Fibroblast of lung (primary cell): ENCODE results near the gene SRP19. TPM values are rescaled to one million over a fixed set of nuclear protein-coding genes. Genes with fewer than 3 reads are reported as not detected.

ENCODE experiments used
- DNase-seq, 2 donors: peaks; one replicate each; pipeline versions ENCODE4 v3.0.0 to v3.0.0-alpha.2; 2010; ENCODE audit warnings: low read depth in 2 of 2
- H2AFZ ChIP-seq: 2 replicates; pipeline ENCODE4 v1.5.1; 2012; ENCODE audit warnings: low read length, control low read depth, inconsistent platforms
- H3K27ac ChIP-seq: 2 replicates; pipeline ENCODE4 v1.5.1; 2011; ENCODE audit warnings: low read length, control low read depth; ENCODE audit not compliant: insufficient read depth
- H3K27me3 ChIP-seq: 2 replicates; pipeline ENCODE4 v1.5.1; 2011; ENCODE audit warnings: mild to moderate bottlenecking, low read length; ENCODE audit not compliant: control insufficient read depth, insufficient read depth
- H3K36me3 ChIP-seq: 2 replicates; pipeline ENCODE4 v1.5.1; 2011; ENCODE audit warnings: low read length; ENCODE audit not compliant: control insufficient read depth, insufficient read depth
- H3K4me1 ChIP-seq: 2 replicates; pipeline ENCODE4 v1.5.1; 2011; ENCODE audit warnings: low read length; ENCODE audit not compliant: control insufficient read depth, insufficient read depth; ENCODE audit errors: extremely low read depth
- H3K4me2 ChIP-seq: 2 replicates; pipeline ENCODE4 v1.5.1; 2011; ENCODE audit warnings: low read length, control low read depth; ENCODE audit not compliant: insufficient read depth; ENCODE audit errors: extremely low read depth
- H3K4me3 ChIP-seq, 4 experiments: fragments of 200-600 bp in 1 of 4; sonication (generic) in 1 of 4; replicated peaks in 1 of 4; 2 replicates each; pipeline ENCODE4 v1.5.1; 2011 to 2016; ENCODE audit warnings: low read length in 4 of 4, low read depth in 3 of 4, mild to moderate bottlenecking in 3 of 4, control low read depth in 2 of 4, inconsistent platforms in 1 of 4, mixed read lengths in 1 of 4; ENCODE audit not compliant: insufficient read depth in 1 of 4; ENCODE audit errors: control extremely low read depth in 1 of 4
- H3K79me2 ChIP-seq: 2 replicates; pipeline ENCODE4 v1.5.1; 2012; ENCODE audit warnings: mild to moderate bottlenecking, low read length, inconsistent platforms; ENCODE audit not compliant: control insufficient read depth, insufficient read depth
- H3K9ac ChIP-seq: 2 replicates; pipeline ENCODE4 v1.5.1; 2011; ENCODE audit warnings: mild to moderate bottlenecking, low read length, control low read depth; ENCODE audit not compliant: insufficient read depth
- H3K9me3 ChIP-seq: 2 replicates; pipeline ENCODE4 v1.5.1; 2012; ENCODE audit warnings: low read depth, low read length; ENCODE audit not compliant: control insufficient read depth, insufficient read depth
- H4K20me1 ChIP-seq: 2 replicates; pipeline ENCODE4 v1.5.1; 2011; ENCODE audit warnings: low read length; ENCODE audit not compliant: control insufficient read depth, insufficient read depth; ENCODE audit errors: extremely low read depth
- EZH2 ChIP-seq: IDR thresholded peaks from 2 replicates; pipeline ENCODE4 v1.5.1; 2012; ENCODE audit warnings: low read length, control low read depth, mild to moderate bottlenecking; ENCODE audit errors: missing control alignments
- polyA plus RNA-seq, 2 donors: library from polyadenylated mRNA; depleted of rRNA in 1 of 2; stranded (reverse) in 1 of 2; unstranded in 1 of 2; fragments of >200 nt; gene quantifications; 2 replicates each; pipeline ENCODE4 v1.2.1, GENCODE V29; 2011 to 2012; ENCODE audit warnings: missing spikeins in 1 of 2
- total RNA-seq: library from RNA; depleted of rRNA; stranded (reverse); fragments of >200 nt; gene quantifications from 2 replicates; pipeline ENCODE4 v1.2.1, GENCODE V29; 2014
- TF ChIP-seq, protein P1 (sequence below), 2 donors: IDR thresholded peaks in 1 of 2; conservative IDR thresholded peaks in 1 of 2; 1 replicate in 1 of 2; 2 replicates in 1 of 2; pipeline ENCODE4 v1.5.1; 2011 to 2012; ENCODE audit warnings: low read length in 2 of 2, control low read depth in 1 of 2, inconsistent platforms in 1 of 2, low read depth in 1 of 2, mild to moderate bottlenecking in 1 of 2

SRP19 gene
- total and polyA plus RNA-seq, 2 donors (not counting 1 experiment from before 2014, with no cell fraction given): 58.5 to 118 TPM

DNA sequence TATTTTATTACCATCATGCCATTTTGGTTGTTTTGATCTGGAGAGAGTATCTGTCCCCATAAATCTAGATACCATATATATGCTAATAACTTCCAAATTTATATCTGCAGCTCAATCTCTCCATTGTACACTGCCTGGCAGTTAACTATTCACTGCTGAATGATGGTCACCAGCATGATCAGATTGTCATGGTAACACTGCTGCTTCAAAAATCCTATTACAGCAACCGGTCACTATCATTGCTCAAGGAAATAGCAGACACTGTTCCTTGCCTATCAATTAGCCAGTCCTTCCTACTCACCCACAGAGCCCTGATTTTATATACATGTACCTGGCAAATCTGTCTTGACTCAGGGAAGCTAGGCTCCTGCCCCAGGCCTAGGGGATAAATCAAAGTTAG, 49.4 kb downstream of the SRP19 start:
- Histone ChIP-seq H3K27me3 (no peaks in the 10 kb centered on the region), H3K36me3 (no peaks in the 10 kb centered on the region), H2AFZ (no peak overlapping the region), H3K4me1 (peaks cover 8% of the 10 kb centered on the region), H3K9me3 (no peaks in the 10 kb centered on the region), H3K4me2 (no peak overlapping the region), H3K9ac (no peak overlapping the region), H3K27ac (no peak overlapping the region), H3K79me2 (peaks cover 23% of the 10 kb centered on the region), H3K4me3 (no peak overlapping the region), H4K20me1 (no peaks in the 10 kb centered on the region)
- TF ChIP-seq EZH2: no peak
- TF ChIP-seq, protein P1, sequence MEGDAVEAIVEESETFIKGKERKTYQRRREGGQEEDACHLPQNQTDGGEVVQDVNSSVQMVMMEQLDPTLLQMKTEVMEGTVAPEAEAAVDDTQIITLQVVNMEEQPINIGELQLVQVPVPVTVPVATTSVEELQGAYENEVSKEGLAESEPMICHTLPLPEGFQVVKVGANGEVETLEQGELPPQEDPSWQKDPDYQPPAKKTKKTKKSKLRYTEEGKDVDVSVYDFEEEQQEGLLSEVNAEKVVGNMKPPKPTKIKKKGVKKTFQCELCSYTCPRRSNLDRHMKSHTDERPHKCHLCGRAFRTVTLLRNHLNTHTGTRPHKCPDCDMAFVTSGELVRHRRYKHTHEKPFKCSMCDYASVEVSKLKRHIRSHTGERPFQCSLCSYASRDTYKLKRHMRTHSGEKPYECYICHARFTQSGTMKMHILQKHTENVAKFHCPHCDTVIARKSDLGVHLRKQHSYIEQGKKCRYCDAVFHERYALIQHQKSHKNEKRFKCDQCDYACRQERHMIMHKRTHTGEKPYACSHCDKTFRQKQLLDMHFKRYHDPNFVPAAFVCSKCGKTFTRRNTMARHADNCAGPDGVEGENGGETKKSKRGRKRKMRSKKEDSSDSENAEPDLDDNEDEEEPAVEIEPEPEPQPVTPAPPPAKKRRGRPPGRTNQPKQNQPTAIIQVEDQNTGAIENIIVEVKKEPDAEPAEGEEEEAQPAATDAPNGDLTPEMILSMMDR (conservative IDR thresholded peaks at IDR 0.05 in 1 of 2, IDR thresholded peaks at IDR 0.05 in 1 of 2; ENCODE audit: low read depth in 1 of 2, low read length in 2 of 2): no peak
- DNase-seq: no peak

DNA sequence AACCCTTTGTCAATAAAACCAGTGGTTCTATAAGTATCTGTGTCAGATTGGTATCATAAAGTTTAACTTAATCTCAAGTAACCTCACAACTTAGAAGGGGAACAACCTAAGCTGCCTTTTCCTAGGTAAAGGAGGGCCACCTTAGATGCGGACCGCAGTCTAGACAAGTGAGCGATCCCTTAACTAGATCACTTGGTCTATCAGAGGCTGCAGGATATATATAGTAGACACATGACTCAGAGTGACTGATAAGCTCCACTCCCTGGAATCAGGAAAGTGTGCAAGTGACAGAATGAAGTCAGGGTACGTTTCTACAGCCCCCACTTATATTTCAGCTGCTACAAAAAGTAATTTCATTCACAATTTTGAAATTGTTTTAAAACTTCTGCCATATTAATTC, 53.5 kb downstream of the SRP19 start:
- no peak overlapping the region for H3K9ac ChIP-seq
- no peak for TF ChIP-seq EZH2
- peaks cover 6% of the 10 kb centered on the region for H3K36me3 ChIP-seq
- H3K9me3 ChIP-seq: no peaks in the 10 kb centered on the region
- H3K27ac ChIP-seq: no peak overlapping the region
- H3K27me3 ChIP-seq: no peaks in the 10 kb centered on the region
- peaks cover 15% of the 10 kb centered on the region for H3K4me1 ChIP-seq
- peak in 1 of 2 donors; percentile 59 for DNase-seq
- H3K79me2 ChIP-seq: peaks cover 38% of the 10 kb centered on the region
- no peaks in the 10 kb centered on the region for H4K20me1 ChIP-seq
- no peak overlapping the region for H3K4me3 ChIP-seq
- no peak overlapping the region for H3K4me2 ChIP-seq
- H2AFZ ChIP-seq: no peak overlapping the region

DNA sequence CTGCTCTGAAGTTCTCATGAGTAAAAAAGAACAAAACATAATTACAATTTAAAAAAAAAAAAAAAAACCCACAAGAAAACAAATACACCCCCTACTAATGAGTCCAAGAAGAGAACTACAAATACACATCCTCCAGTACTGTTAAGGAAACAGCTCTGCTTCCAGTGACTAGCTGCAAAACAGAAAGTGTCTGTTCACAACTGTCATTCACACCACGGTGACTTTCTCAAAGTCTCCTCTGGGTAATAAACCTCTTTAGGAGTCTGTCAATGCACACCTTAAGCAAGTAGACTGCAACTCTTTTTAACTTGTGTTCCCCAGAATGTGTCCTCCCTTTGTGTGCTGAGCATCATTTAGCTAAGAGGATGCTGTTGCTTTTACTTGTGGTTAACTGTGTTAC, 54.7 kb downstream of the SRP19 start:
- no peaks in the 10 kb centered on the region for H3K9me3 ChIP-seq
- H4K20me1 ChIP-seq: no peaks in the 10 kb centered on the region
- no peak overlapping the region for H2AFZ ChIP-seq
- no peaks in the 10 kb centered on the region for H3K27me3 ChIP-seq
- peaks cover 15% of the 10 kb centered on the region for H3K4me1 ChIP-seq
- DNase-seq: no peak
- H3K79me2 ChIP-seq: peaks cover 45% of the 10 kb centered on the region
- no peak overlapping the region for H3K4me3 ChIP-seq
- H3K36me3 ChIP-seq: peaks cover 6% of the 10 kb centered on the region
- H3K27ac ChIP-seq: no peak overlapping the region
- H3K4me2 ChIP-seq: no peak overlapping the region
- H3K9ac ChIP-seq: no peak overlapping the region
- TF ChIP-seq, protein P1 (conservative IDR thresholded peaks at IDR 0.05 in 1 of 2, IDR thresholded peaks at IDR 0.05 in 1 of 2; ENCODE audit: low read depth in 1 of 2, low read length in 2 of 2): no peak
- TF ChIP-seq EZH2: no peak
